HEK293T (cell line): Measurements from ENCODE around the gene EPHA2.

Source experiments
- CTCF ChIA-PET: fragments of 350-600 bp; formaldehyde crosslinking; extraction: SDS; loops from one replicate; lab custom pipeline; 2021; ENCODE audit warnings: antibody characterized with exemption, inconsistent platforms; lab: Yijun Ruan, JAX
- POLR2A ChIA-PET: fragments of 350-600 bp; formaldehyde crosslinking; extraction: SDS; loops from one replicate; lab custom pipeline; 2020; ENCODE audit warnings: antibody characterized with exemption, inconsistent platforms; lab: Yijun Ruan, JAX
- DNase-seq: peaks from one replicate; pipeline ENCODE4 v3.0.0; 2012; ENCODE audit warnings: mixed read lengths; ENCODE audit errors: extremely low spot score
- ARNT ChIP-seq: fragments of 450-650 bp; IDR thresholded peaks from 2 replicates; pipeline ENCODE4 v1.6.1; 2017; ENCODE audit warnings: mild to moderate bottlenecking
- BHLHE40 ChIP-seq: fragments of 450-650 bp; IDR thresholded peaks from 2 replicates; pipeline ENCODE4 v1.6.1; 2016; ENCODE audit warnings: mild to moderate bottlenecking, moderate library complexity, borderline replicate concordance
- CTBP1 ChIP-seq: fragments of 450-650 bp; IDR thresholded peaks from 2 replicates; pipeline ENCODE4 v1.6.1; 2016; ENCODE audit warnings: borderline replicate concordance
- ELF4 ChIP-seq: fragments of 450-650 bp; IDR thresholded peaks from 2 replicates; pipeline ENCODE4 v1.6.1; 2017; ENCODE audit warnings: antibody characterized with exemption
- FOXA1 ChIP-seq: fragments of 450-650 bp; IDR thresholded peaks from 2 replicates; pipeline ENCODE4 v1.6.1; 2016; ENCODE audit warnings: mild to moderate bottlenecking
- FOXK2 ChIP-seq: fragments of 450-650 bp; IDR thresholded peaks from 2 replicates; pipeline ENCODE4 v1.6.1; 2016; ENCODE audit warnings: mild to moderate bottlenecking
- FOXM1 ChIP-seq: fragments of 450-650 bp; IDR thresholded peaks from 2 replicates; pipeline ENCODE4 v1.6.1; 2017; ENCODE audit warnings: mild to moderate bottlenecking, borderline replicate concordance
- HDGF ChIP-seq: fragments of 450-650 bp; IDR thresholded peaks from 2 replicates; pipeline ENCODE4 v1.6.1; 2017; ENCODE audit warnings: antibody characterized with exemption, borderline replicate concordance
- L3MBTL2 ChIP-seq: fragments of 450-650 bp; conservative IDR thresholded peaks from 2 replicates; pipeline ENCODE4 v1.6.1; 2016; ENCODE audit warnings: mild to moderate bottlenecking
- LEF1 ChIP-seq: fragments of 450-650 bp; IDR thresholded peaks from 2 replicates; pipeline ENCODE4 v1.6.1; 2017; ENCODE audit warnings: mild to moderate bottlenecking, borderline replicate concordance
- NFRKB ChIP-seq: fragments of 450-650 bp; IDR thresholded peaks from 2 replicates; pipeline ENCODE4 v1.6.1; 2016; ENCODE audit warnings: mild to moderate bottlenecking, moderate library complexity
- SP1 ChIP-seq: fragments of 450-650 bp; IDR thresholded peaks from 2 replicates; pipeline ENCODE4 v1.6.1; 2017
- SUZ12 ChIP-seq: fragments of 450-650 bp; IDR thresholded peaks from 2 replicates; pipeline ENCODE4 v1.6.1; 2016; ENCODE audit warnings: mild to moderate bottlenecking
- TARDBP ChIP-seq: fragments of 450-650 bp; IDR thresholded peaks from 2 replicates; pipeline ENCODE4 v1.6.1; 2016
- ZNF384 ChIP-seq: fragments of 450-650 bp; IDR thresholded peaks from 2 replicates; pipeline ENCODE4 v1.6.1; 2016
- TF ChIP-seq, protein P1 (sequence below): fragments of 450-650 bp; IDR thresholded peaks from 2 replicates; pipeline ENCODE4 v1.6.1; 2016

The EPHA2 gene

DNA sequence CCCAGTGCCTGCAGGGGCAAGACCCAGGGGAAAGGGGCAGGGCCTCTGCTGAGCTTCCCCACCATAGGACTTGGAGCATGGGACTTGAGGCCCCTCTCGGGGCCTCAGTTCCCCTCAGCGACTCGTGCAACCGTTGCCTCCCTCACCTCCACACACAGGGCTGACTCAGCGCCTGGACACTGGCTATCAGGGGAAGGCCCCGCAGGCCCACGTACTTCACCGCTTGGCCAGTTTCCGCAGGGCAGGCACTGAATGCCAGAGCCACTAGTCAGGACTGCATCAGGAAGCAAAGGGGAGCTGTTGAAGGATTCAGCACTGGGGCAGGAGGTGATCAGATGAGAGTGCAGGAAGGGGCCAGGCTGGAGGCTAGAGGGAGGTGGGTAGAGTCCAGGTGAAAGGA, 66.9 kb downstream of the EPHA2 start:
- ChIA-PET POLR2A (no interaction called here), CTCF (no interaction called here)
- TF ChIP-seq SUZ12, result no peak
- TF ChIP-seq TARDBP, result no peak
- no peak for TF ChIP-seq FOXA1
- no peak for TF ChIP-seq HDGF
- no peak for TF ChIP-seq ELF4
- no peak for TF ChIP-seq BHLHE40
- no peak for TF ChIP-seq CTBP1
- TF ChIP-seq NFRKB, result no peak
- no peak for TF ChIP-seq ARNT
- TF ChIP-seq LEF1, result no peak
- TF ChIP-seq ZNF384, result no peak
- no peak for TF ChIP-seq SP1
- DNase-seq, result no peak

DNA sequence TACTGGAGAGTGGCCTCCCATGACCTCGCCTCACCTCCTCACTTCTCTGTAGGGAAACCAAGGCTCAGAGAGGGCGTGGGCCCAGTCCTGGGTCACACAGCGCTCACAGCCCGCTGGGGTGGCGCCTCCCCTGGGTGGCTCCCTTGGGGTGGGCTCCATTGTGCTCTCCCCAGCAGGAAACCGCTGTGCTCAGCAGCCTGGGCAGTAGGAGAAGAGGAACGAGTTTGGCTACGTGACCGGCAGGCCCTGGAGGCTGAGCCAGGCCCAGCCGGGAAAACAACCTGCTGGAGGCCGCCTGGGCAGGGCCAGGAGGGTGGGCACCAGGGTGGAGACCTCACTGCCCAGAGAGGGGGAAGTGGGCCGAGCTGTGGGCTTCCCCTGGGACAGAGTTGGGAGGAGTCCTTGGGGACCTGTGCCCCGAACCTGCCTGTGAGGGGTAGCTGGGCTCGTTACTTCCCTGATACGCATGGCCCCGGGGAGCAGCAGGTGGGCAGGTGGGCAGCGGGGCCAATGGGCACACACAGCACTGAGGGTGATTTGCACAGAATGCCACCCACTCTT, 67.4 kb downstream of the EPHA2 start:
- ChIA-PET CTCF (no interaction called here), POLR2A (no interaction called here)
- DNase-seq, result no peak
- TF ChIP-seq SP1 (no peak), FOXA1 (no peak), FOXM1 (no peak), SUZ12 (no peak), ZNF384 (no peak), BHLHE40 (no peak), ARNT (no peak), ELF4 (no peak), FOXK2 (no peak), L3MBTL2 (no peak), HDGF (no peak)
- TF ChIP-seq, protein P1, sequence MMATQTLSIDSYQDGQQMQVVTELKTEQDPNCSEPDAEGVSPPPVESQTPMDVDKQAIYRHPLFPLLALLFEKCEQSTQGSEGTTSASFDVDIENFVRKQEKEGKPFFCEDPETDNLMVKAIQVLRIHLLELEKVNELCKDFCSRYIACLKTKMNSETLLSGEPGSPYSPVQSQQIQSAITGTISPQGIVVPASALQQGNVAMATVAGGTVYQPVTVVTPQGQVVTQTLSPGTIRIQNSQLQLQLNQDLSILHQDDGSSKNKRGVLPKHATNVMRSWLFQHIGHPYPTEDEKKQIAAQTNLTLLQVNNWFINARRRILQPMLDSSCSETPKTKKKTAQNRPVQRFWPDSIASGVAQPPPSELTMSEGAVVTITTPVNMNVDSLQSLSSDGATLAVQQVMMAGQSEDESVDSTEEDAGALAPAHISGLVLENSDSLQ, result no peak

DNA sequence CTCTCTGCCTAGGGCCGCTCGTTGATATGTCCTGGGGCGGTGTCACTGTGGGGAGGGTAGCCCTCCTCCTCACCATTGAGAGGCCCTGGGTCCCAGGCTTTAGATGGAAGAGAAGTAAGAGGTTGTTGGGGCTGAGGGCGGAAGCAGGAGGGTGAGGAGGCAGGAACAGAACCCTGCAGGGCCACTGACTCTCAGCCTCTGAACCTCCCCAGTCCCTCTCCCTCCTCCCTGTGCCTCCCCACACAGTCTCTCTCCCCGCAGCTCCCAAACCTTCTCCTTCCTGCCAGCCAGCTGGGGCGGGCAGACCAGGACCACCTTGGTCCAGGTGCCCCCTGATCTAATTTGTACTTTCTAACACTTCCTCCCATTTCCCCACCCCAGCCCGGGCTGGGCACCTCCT, 68.1 kb downstream of the EPHA2 start:
- TF ChIP-seq BHLHE40 (no peak), CTBP1 (no peak), L3MBTL2 (no peak), LEF1 (no peak), FOXA1 (no peak), SUZ12 (no peak), SP1 (no peak), HDGF (no peak), FOXM1 (no peak), TARDBP (no peak)
- TF ChIP-seq, protein P1, result no peak
- ChIA-PET CTCF (interaction anchor here (0.6 kb wide), 2 partner anchors 9 to 189 kb away, joined by 3 to 4 read pairs; no protein-coding TSS in a partner anchor), POLR2A (no interaction called here)
- DNase-seq, result no peak

DNA sequence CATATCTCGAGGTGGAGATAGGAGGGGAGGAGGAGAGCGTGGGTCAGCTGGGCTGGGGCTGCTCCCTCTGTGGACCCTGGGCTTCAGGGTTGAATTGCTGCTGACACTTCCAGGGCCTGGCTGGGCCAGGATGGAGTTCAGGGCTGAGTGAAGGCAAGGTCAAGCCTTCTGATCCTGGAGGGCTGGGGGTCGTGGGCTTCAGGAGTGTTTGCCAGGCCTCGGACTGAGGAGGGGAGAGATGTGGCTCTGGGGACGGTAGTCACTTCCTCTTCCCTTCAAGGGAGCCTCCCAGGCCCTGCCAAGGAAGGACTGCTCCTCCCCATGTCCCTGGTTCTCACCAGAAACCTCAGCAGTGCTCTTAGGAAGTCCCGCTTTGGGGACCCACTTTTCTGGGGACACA, 70.3 kb downstream of the EPHA2 start:
- no peak for DNase-seq
- POLR2A ChIA-PET, result no interaction called here
- TF ChIP-seq LEF1 (no peak), BHLHE40 (no peak), ZNF384 (no peak), SP1 (no peak), NFRKB (no peak), FOXM1 (no peak), FOXK2 (no peak), L3MBTL2 (no peak), ELF4 (no peak), ARNT (no peak)
- TF ChIP-seq, protein P1, result no peak
- CTCF ChIA-PET, result interaction anchor here (0.6 kb wide), 1 partner anchor 251 kb away, joined by 4 read pairs; no protein-coding TSS in a partner anchor

DNA sequence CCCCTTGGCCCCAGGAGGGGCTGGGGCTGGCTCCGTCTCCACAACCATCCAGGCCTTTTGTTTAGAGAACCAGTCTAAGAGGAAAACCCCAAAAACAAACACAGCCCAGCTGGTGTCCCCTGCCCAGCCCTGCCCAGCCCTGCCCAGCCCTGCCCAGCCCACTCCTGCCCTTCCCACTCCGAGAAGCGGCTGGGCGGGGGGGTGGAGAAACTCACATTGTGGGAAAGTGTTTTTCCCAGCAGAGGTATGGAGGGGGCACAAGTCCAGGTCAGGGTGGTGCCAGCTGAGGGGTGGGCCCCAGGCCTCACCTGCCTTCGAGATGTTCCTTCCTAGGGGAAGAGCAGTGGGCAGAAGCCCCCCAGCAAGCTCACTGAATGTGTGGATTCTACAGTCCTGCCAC, 72.4 kb downstream of the EPHA2 start:
- no peak for DNase-seq
- no peak for TF ChIP-seq BHLHE40
- TF ChIP-seq ZNF384, result no peak
- TF ChIP-seq LEF1, result no peak
- TF ChIP-seq TARDBP, result no peak
- TF ChIP-seq HDGF, result no peak
- no peak for TF ChIP-seq FOXM1
- no peak for TF ChIP-seq CTBP1
- TF ChIP-seq ARNT, result no peak
- TF ChIP-seq FOXA1, result no peak
- no peak for TF ChIP-seq ELF4
- TF ChIP-seq FOXK2, result no peak
- TF ChIP-seq, protein P1, result no peak
- TF ChIP-seq SUZ12, result no peak
- no peak for TF ChIP-seq NFRKB
- ChIA-PET POLR2A (interaction anchor here (1.4 kb wide), 1 partner anchor 34 kb away, joined by 3 read pairs; no protein-coding TSS in a partner anchor), CTCF (interaction anchor here (0.6 to 8.0 kb wide), 7 partner anchors 12 to 349 kb away, joined by 3 to 123 read pairs (median 7); partner anchors contain the start of gene EPHA2)
